Globus pallidus (tissue), 1 donor: Measurements from ENCODE around the gene RBM18.

Source experiments
- DNase-seq: peaks from one replicate; pipeline ENCODE4 v3.0.0-alpha.2; 2015; ENCODE audit warnings: low spot score

The RBM18 gene, protein sequence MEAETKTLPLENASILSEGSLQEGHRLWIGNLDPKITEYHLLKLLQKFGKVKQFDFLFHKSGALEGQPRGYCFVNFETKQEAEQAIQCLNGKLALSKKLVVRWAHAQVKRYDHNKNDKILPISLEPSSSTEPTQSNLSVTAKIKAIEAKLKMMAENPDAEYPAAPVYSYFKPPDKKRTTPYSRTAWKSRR

DNA sequence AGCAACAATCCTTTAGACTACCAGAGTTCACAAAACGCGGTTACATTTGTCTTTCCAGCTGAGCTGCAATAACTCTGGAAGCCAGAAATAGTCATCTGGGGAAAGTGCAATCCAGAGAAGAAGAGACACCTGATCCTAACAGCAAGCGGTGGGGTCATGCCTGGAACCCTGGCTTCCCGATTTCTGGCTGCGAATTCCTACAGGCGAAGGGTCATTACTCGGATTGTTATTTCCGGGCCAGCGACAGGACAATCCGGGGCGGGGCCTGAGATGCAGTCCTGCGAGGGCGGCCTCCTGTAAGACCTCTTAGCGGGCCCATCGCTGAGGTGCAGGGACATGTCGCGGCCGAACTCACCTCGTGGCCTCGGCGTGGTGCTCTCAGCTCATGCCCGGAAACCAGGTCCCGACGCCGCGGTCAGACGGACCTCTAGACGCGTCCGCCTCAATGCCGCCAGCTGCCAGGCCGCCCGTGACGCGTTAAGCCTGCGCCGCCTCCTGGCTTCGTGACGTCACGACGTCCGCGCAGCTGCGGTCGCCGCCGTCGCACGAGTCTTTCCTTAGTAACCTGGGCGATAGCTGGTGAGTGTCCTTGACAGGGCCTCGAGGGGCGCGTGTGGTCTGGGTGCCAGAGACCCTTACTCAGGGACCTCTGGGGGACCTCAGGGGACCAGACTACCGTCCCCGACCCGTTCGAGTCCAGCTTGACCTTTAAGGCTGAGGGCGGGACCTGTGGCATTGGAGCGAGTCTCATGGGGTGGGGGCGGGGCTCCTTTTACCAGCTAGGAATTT lies at the start of gene RBM18, which contains the start of gene MRRF:
Gene RBM18 (minus strand): TSS at position 481 of the 789 bp plus-strand sequence. CDS start 3,348 bp downstream, outside the sequence.
Gene MRRF (plus strand): TSS at position 523 of the 789 bp plus-strand sequence. CDS start 6,010 bp downstream, outside the sequence.
- DNase-seq = peak; percentile 81

DNA sequence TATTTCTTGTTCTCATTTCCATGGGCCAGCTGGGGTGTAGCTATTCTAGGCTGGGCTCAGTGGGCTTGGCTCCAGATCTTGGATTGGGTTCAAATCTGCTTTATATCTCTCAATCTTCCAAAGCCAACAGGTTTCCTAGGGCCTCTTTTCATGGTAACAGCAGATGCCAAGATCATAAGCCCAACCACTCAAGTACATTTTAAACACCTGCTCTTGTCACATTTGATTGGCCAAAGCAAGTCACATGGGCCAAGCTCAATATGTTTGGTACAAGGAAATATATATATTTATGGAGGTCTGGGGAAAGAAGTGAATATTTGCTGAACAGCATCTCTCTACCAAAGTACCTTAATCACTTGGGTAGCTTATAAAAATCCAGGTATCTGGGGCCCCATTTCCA lies 49.5 kb upstream of the RBM18 start:
- DNase-seq = no peak

DNA sequence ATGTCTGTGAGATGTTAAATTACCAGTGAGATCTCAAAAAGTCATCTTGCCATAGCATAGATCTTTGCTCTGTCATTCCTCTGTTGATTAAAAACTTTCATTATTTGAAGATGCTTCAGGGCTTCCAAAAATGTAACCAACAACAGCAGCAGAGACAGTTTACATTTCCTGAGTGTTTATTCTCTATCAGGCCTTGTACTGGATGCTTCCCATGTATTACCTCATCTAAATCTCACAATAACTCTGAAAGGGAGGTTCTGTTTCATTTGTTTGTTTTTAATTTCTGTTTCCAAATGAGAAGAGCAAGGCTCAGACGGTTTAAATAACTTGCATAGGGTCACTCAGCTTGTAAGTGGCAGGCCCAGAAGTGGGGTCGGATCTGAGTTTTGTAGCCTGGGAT lies 45.2 kb upstream of the RBM18 start:
- DNase-seq = no peak

DNA sequence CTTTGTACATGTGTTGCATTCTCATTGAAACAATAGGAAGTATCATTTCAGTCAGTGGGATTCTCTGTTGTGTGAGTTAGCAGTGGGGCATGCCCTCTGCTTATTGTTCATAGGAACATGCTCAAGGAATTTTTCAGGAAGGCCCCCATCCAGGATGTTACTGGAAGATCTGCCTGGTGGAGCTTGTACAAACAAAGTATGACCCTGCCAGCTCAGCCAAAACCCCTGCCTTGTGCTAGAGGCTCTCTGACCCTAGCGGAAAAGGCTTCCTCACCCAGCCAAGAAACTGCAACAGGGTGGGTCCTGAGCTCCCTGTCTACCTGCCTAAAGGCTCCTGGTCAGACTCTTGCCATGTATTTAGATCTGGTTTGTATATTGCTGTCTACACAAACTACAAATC lies 43.3 kb upstream of the RBM18 start:
- no peak for DNase-seq

DNA sequence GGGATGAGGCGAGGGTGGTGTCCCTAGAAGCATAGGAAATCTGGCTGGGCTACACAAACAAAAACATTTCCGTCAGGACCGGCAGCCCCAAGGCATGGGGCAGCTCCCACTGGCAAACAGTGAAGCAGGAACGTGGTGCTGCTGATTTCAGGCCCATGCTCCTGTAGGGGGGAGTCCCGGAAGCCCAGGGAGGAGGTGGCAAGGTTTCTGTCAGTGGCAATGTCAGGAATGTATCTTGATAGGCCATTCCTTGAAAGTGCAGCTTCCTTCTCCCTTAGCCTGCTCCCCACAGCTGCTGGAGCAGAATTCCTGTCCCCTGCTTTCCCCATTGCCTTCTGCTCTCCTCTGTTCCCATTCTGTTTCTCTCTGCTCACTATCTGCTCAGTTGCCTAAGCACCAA lies 42.4 kb upstream of the RBM18 start:
- no peak for DNase-seq

DNA sequence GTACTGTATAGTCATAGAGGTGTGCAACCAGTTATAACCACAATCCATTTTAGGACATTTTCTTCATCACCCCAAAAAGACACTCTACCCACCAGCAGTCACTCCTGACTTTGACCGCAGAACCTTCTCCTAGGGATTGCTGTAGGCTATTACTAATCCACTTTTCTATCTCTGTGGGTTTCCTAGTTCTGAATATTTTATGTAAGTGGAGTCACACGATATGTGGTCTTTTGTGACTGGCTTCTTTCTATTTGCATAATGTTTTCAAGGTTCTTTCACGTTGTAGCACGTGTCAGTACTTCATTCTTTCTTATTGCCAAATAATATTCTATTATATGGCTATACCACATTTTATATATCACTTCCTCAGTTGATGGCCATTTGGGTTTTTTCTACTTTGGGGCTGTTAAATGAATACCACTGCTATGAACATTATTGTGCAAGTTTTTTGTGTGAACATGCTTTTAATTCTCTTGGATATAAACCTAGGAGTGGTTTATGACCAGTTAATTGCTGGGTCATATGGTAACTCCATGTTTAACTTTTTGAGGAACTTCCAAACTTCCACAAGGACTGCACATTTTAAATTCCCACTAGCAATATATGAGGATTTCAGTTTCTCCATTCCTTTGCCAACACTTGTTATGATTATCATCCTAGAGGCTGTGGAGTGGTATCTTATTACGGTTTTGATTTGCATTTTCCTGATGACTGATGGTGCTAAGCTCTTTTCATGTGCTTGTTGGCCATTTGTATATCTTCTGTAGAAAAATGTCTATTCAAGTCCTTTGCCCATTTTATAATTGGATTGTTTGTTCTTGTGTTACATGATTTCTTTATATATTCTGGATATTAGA lies 37.8 kb upstream of the RBM18 start:
- no peak for DNase-seq

DNA sequence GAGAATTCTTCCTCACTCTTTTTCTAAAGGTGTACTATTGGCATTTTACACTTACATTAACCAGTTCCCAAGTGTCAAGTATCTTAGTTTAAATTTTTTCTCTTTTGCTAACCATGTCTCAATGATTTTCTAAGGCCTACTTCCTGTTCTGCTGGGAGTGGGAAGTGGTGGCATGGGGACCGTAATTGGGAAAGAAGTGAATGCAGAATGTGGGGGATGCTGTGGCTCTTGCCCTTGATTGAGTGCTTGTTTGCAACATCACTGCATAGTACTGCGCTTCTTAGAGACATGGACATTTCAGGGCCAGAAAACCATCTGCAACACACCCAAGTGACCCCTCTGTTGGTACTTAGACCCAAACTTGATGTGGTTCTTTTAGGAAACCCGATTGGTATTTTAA lies 32.9 kb upstream of the RBM18 start:
- no peak for DNase-seq

DNA sequence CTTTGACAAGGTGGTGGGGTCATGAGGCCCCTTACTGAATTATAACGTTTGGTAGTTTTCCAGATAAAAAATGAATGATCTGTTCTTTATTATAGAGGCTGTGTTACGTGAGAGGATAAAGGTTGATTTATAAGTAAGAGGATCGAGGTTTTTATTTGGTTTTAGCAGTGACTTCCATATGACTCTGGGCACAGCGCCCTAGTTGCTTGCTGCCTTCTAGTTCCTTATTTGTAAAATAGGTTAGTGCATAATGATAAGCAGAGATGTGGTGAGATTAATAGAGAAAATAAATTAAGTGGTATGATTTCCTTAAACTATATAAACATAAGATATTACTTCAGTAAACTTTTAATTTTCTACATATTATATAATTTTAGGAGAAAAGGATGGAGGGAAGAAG lies 29.9 kb upstream of the RBM18 start:
- no peak for DNase-seq

DNA sequence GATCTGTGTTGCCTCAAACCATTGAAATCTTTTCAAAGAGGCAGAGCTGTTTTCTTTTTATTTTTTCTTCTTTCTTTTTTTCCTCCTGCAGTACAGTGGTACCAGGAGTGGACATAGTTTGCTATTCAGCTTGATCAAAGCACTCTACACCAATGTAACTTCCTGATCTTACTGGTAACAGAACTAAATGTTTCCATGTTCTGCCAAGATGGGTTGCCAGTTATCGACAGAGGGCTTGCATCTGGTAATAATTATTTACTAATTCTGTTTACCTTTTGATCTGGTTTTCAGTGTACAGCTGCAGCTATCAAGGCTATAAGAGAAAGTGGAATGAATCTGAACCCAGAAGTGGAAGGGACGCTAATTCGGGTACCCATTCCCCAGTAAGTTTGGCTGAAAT lies 26.8 kb upstream of the RBM18 start:
- DNase-seq = no peak

DNA sequence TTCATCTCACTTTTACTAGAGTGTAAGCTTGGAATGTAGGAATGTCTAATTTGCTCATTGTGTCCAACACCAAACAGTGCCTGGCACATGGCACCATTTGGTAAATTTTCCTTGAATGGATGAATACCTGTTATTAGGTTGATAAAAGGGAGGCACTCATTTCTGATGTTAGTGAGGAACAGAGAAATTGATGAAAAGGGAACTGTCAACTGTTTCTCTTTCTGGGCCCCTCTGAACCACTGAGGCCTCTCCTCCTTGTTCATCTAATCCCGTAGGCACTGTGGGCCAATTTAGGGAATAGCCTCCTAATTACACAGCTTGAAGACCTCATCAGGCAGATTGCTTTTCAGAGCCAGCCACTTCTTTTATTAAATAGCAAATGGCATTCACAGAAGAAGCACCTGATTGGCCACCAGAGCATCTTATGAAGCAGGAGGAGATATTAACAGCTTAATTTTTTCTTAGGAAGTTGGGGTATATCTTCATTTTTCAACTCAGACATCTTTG lies 22.6 kb upstream of the RBM18 start:
- DNase-seq = no peak

DNA sequence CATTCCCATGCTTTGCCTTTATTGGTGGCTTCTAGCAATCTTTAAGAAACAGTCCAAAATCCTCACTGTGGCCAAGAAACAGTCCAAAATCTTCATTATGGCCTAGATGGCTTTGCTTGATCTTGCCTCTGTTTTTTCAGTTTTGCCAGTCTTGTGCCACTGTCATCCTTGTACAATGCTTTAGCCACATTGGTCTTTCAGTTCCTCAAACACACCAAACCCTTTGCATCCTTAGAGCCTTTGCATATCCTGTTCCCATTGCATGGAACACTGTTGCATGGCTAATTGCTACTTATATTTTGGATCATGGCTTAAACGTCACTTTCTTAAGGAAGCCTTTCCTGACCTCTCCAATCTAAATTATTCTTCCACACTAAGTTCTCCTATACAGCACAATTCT lies 22.1 kb upstream of the RBM18 start:
- no peak for DNase-seq

DNA sequence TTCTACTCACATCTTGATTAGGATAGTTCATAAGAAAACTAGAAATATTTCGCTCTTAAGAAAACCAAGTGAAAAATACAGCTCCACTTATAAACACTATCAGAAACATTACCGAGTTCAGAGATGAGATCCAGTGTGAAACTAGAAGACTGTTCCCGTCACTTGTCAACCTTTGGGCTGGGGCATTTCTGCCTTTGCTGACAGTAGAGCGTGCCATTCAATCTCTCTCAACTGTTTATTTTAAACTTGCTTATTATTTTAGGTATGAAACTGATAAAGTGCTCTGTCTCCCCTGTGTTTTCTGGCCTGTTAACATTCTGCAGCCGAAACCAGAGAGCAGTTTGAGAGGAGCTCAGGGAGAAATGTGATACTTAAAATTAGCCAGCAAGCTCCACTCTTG lies 16.7 kb upstream of the RBM18 start:
- DNase-seq = no peak

DNA sequence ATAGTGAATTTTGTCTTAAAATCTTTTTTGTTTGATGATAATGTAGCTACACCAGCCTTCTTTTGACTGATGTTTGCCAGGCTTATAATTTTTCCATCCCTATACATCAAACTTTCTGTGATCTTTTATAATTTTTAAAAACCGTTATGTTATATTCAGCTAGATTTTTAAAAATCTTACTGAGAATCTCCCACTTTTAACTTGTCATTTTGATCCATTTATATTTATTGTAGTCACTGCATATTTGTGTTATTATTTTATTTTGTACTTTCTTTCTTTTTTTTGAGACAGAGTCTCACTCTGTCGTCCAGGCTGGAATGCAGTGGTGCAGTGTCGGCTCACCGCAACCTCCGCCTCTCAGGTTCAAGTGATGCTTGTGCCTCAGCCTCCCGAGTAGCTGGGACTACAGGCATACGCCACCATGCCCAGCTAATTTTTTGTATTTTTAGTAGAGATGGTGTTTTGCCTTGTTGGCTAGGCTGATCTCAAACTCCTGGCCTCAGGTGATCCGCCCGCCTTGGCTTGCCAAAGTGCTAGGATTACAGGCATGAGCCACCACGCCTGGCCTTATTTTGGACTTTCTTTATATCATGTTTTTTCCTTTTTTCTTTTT lies 12.8 kb upstream of the RBM18 start:
- DNase-seq = no peak

DNA sequence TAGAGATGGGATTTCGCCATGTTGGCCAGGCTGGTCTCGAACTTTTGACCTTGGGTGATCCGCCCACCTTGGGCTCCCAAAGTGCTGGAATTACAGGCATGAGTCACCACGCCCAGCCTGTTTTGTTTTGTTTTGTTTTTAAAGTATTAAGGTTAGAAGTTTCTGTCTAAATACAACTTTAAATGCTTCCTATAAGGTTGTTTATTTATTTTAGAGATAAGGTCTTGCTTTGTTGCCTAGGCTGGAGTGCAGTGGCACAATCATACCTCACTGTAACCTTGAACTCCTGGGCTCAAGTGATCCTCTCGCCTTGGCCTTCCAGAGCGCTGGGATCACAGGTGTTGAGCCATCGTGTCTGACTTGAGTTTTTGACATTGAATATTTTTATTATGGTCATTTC lies 11.5 kb upstream of the RBM18 start:
- no peak for DNase-seq

DNA sequence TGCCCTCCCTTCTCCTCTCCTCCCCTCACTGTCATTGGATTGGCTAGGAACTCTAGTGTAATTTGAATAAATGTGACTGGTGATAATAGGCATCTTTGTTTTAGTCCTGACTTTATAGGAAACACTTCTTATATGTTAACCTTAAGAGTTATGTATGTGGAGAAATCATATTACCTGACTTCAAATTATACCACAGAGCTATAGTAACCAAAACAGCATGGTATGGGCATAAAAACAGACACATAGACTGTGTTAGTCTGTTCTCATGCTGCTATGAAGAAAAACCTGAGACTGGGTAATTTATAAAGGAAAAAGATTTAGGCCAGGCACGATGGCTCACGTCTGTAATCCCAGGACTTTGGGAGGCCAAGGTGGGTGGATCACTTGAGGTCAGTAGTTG lies 9.4 kb upstream of the RBM18 start:
- no peak for DNase-seq

DNA sequence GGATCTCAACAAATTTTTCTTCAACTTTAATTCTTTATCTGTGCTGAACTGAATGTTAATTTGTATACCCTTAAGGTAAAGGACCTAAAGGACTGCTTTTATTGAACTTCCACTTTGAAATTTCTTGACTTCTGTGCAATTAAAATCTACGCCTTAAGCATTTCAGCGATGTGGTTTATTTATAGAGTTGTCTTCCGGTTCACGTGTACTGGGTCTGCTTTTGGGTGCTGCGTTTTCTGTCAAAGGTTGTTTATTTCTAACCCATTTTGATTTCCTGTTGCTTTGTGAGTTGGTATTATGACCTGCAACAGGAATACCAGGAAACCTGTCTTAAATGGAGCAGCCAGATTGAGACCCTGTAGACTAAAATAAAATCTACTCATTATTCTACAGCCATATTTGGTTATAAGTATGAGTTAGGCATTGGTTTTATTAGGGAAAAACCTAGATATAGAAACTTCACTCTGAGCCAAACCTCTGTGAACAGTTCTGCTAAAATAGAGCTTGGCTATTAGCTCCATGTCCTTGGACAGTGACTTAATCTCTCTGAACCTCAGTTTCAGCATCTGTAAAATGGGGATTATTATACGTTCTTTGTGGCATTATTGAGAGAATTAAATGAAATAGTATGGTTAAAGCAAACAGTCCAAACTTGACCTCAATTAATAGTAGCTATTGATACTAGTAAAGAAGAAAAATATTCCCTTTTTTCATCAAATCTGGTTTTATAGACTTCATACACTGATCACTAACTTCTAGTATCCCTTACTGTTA lies 3.6 kb upstream of the RBM18 start:
- DNase-seq = no peak

DNA sequence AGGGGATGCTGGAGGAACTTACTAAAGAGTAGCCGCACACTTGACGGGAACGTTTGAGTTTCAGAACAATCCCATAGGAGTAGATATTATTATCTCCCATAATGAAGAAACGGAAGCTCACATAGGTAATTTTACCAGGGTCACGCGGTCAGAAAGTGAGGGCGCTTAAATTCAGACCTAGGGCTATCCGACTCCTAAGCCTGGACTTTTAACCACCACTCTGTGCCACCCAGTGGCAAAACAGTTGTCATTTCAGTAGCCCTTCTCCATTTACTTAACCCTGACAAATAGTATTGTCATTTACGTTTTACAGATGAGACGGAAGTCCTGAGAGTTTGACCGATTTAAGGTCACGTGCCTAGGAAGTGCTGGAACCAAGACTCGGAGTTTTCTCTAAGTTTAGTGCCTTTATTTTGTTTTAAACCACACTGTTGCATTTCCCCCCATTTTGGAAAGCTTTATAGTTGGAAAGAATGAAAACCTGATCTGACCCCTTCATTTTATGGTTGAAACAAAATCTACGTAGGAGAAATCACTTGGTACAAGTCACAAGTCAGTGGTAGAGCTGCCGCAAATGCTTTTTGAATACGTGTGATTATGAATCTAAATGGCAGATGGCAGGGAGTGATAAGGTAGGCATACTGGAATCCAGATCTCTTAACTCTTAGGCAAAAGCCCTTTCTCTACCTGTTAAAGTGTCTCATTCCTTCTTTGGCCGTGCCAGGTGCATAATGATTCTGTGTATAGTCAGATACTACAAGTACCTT lies 692 bp upstream of the RBM18 start:
- no peak for DNase-seq

DNA sequence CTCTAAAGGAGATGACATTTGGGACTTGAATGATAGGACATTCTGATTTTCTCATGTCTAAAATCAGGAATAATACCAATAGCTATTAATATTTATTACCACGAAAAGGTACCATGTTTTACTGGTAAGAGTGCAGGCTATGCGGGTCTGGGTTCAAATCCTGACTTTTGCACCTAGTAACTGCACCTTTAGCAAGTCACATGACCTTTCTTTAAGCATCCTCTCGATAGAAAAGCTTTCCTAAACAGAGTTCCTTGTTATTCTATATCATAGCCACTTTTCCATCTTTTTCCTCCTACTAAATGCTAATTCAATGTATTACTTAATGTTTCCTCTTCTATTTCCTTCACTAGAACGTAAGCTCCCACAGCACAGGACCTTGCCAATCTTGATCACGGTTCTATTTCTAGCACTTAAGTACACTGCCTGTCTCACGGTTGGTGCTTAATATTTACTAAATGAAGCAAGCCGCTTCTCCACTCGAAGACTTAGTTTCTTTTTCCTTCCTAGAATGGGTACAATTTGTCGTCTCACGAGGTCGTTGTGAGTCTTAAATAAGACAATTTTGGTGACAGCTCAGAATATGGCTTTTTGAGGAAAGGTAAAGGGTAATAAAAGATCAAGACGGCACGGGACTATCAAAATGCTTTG lies 816 bp downstream of the RBM18 start:
- no peak for DNase-seq

DNA sequence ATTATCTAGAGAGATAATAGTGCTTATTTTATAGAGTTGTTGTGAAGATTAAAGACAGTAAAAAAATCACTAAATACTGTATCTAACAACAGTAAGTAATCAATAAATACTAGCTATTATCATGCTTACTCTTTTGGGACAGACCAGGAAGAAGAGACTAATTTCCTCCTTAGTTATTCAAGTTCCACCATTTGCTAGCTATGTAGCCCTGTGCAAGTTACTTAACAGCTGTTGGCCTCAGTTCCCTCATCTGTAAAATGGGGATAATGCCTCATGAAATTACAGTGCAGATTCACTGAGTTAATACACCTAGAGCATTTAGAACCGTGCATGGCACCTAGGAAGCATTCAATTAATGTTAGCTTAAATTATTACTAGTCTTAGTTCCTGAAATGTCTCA lies 2.6 kb downstream of the RBM18 start:
- no peak for DNase-seq

DNA sequence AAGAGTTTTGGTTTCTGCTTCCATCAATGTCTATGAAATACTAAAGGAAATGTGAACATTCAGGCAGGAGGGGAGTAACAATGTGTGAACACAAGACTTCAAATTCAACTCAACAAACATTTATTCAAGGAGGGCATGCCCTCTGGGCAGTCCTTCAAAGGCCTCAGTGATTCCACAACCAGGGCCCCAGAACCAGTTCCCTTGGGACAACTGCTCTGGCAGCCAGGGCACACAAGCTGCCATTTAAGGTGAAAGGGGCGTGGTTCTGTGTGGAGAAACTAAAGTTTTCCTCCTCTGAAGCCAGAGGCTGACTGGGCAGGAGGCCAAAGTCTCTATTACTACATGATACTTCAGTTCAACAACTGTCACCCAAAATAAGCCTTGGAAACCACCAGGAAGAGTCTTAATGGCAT lies 3.2 kb downstream of the RBM18 start:
- no peak for DNase-seq
